Suprapubic skin (tissue), 4 donors: ENCODE data around the gene ERCC2.
A peak's percentile ranks its signal among the peaks of the same experiment; 100 is the strongest.

ENCODE experiments used
- POLR2A ChIP-seq, 2 donors: fragments of 450-650 bp; IDR thresholded peaks; one replicate each; pipeline ENCODE4 v1.6.1; 2017; ENCODE audit warnings: antibody characterized with exemption in 2 of 2, mild to moderate bottlenecking in 2 of 2, moderate library complexity in 2 of 2
- POLR2AphosphoS5 ChIP-seq, 3 donors: sonication (generic); formaldehyde crosslinking; IDR thresholded peaks; one replicate each; pipeline ENCODE4 v1.6.1; 2017; ENCODE audit warnings: antibody characterized with exemption in 3 of 3
- TF ChIP-seq, protein P1 (sequence below), 2 donors: fragments of 200-600 bp in 1 of 2; fragments of 450-650 bp in 1 of 2; sonication (generic) in 1 of 2; IDR thresholded peaks; one replicate each; pipeline ENCODE4 v1.5.1; 2016 to 2019; ENCODE audit warnings: antibody characterized with exemption in 2 of 2, mild to moderate bottlenecking in 1 of 2, moderate library complexity in 1 of 2

GRCh38 chr19:45402298-45403061 is 32.1 kb upstream of the ERCC2 start:
- TF ChIP-seq, protein P1, sequence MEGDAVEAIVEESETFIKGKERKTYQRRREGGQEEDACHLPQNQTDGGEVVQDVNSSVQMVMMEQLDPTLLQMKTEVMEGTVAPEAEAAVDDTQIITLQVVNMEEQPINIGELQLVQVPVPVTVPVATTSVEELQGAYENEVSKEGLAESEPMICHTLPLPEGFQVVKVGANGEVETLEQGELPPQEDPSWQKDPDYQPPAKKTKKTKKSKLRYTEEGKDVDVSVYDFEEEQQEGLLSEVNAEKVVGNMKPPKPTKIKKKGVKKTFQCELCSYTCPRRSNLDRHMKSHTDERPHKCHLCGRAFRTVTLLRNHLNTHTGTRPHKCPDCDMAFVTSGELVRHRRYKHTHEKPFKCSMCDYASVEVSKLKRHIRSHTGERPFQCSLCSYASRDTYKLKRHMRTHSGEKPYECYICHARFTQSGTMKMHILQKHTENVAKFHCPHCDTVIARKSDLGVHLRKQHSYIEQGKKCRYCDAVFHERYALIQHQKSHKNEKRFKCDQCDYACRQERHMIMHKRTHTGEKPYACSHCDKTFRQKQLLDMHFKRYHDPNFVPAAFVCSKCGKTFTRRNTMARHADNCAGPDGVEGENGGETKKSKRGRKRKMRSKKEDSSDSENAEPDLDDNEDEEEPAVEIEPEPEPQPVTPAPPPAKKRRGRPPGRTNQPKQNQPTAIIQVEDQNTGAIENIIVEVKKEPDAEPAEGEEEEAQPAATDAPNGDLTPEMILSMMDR (IDR thresholded peaks at IDR 0.05): peak; percentile 29 to 74
- peak in 1 of 3 donors; percentile 13 for TF ChIP-seq POLR2AphosphoS5 (IDR thresholded peaks at IDR 0.05)
- no peak for TF ChIP-seq POLR2A (IDR thresholded peaks at IDR 0.05)
